Liver (tissue), 9 donors: ENCODE measurements around the gene MTHFD2L. TPM values are rescaled to one million over a fixed set of nuclear protein-coding genes. Genes with fewer than 3 reads are reported as not detected.

Experiments used
- DNase-seq: peaks from one replicate; pipeline ENCODE4 v3.0.0-alpha.2; 2017; ENCODE audit warnings: low spot score
- H3K27ac ChIP-seq, 2 donors: one replicate each; pipeline ENCODE4 v1.7.0; 2013; ENCODE audit warnings: inconsistent platforms in 2 of 2, low read length in 2 of 2, control low read depth in 1 of 2, low read depth in 1 of 2, mild to moderate bottlenecking in 1 of 2
- H3K27me3 ChIP-seq, 4 donors: one replicate each; pipeline versions ENCODE4 v1.6.1 to v1.7.0; 2013; ENCODE audit warnings: low read length in 3 of 4, inconsistent platforms in 1 of 4, mild to moderate bottlenecking in 1 of 4, moderate library complexity in 1 of 4; ENCODE audit not compliant: control insufficient read depth in 4 of 4, insufficient read depth in 4 of 4
- H3K36me3 ChIP-seq, 4 donors: one replicate each; pipeline versions ENCODE4 v1.6.1 to v1.7.0; 2013; ENCODE audit warnings: low read length in 3 of 4, mild to moderate bottlenecking in 3 of 4, low read depth in 1 of 4, moderate library complexity in 1 of 4; ENCODE audit not compliant: control insufficient read depth in 4 of 4, insufficient read depth in 3 of 4
- H3K4me1 ChIP-seq, 4 donors: one replicate each; pipeline versions ENCODE4 v1.6.1 to v1.7.0; 2013; ENCODE audit warnings: low read length in 3 of 4, mild to moderate bottlenecking in 3 of 4, moderate library complexity in 1 of 4; ENCODE audit not compliant: control insufficient read depth in 4 of 4, insufficient read depth in 4 of 4
- H3K4me3 ChIP-seq, 3 donors: one replicate each; pipeline versions ENCODE4 v1.6.1 to v1.7.0; 2013; ENCODE audit warnings: low read length in 3 of 3, control low read depth in 1 of 3, low read depth in 1 of 3, mild to moderate bottlenecking in 1 of 3
- H3K9ac ChIP-seq, 2 donors: one replicate each; pipeline ENCODE4 v1.7.0; 2013; ENCODE audit warnings: low read length in 2 of 2, mild to moderate bottlenecking in 2 of 2, moderate library complexity in 2 of 2, control low read depth in 1 of 2, low read depth in 1 of 2
- H3K9me3 ChIP-seq, 4 donors: one replicate each; pipeline versions ENCODE4 v1.6.1 to v1.7.0; 2013; ENCODE audit warnings: low read length in 3 of 4; ENCODE audit not compliant: control insufficient read depth in 4 of 4
- ATF3 ChIP-seq: IDR thresholded peaks from 2 replicates; pipeline ENCODE4 v1.6.1; 2016; ENCODE audit warnings: antibody characterized with exemption
- CTCF ChIP-seq: fragments of 150-350 bp; IDR thresholded peaks from 2 replicates; pipeline ENCODE4 v1.5.1; 2017; ENCODE audit warnings: improper control_type of control experiment, low read depth, low read length; ENCODE audit not compliant: missing input control
- EGR1 ChIP-seq, 2 donors: IDR thresholded peaks; 2 replicates each; pipeline ENCODE4 v1.6.1; 2016 to 2018; ENCODE audit warnings: antibody characterized with exemption in 2 of 2, low read depth in 2 of 2
- FOXA1 ChIP-seq: IDR thresholded peaks from 2 replicates; pipeline ENCODE4 v1.6.1; 2016; ENCODE audit warnings: antibody characterized with exemption
- FOXA2 ChIP-seq: IDR thresholded peaks from 2 replicates; pipeline ENCODE4 v1.6.1; 2016; ENCODE audit warnings: antibody characterized with exemption
- GABPA ChIP-seq, 2 donors: IDR thresholded peaks in 1 of 2; conservative IDR thresholded peaks in 1 of 2; 2 replicates each; pipeline ENCODE4 v1.6.1; 2016; ENCODE audit warnings: antibody characterized with exemption in 2 of 2, mild to moderate bottlenecking in 1 of 2, moderate library complexity in 1 of 2
- HNF4A ChIP-seq, 2 donors: conservative IDR thresholded peaks; 2 replicates each; pipeline ENCODE4 v1.6.1; 2016; ENCODE audit warnings: antibody characterized with exemption in 2 of 2, mild to moderate bottlenecking in 2 of 2
- HNF4G ChIP-seq: IDR thresholded peaks from 2 replicates; pipeline ENCODE4 v1.6.1; 2016; ENCODE audit warnings: antibody characterized with exemption
- JUND ChIP-seq, 2 donors: IDR thresholded peaks; 2 replicates each; pipeline ENCODE4 v1.6.1; 2016; ENCODE audit warnings: antibody characterized with exemption in 2 of 2
- MAX ChIP-seq: IDR thresholded peaks from 2 replicates; pipeline ENCODE4 v1.6.1; 2016; ENCODE audit warnings: antibody characterized with exemption
- NR2F2 ChIP-seq: IDR thresholded peaks from 2 replicates; pipeline ENCODE4 v1.6.1; 2016; ENCODE audit warnings: antibody characterized with exemption
- RAD21 ChIP-seq, 2 donors: IDR thresholded peaks; 2 replicates each; pipeline ENCODE4 v1.6.1; 2016; ENCODE audit warnings: antibody characterized with exemption in 2 of 2, mild to moderate bottlenecking in 2 of 2
- REST ChIP-seq: IDR thresholded peaks from 2 replicates; pipeline ENCODE4 v1.6.1; 2016; ENCODE audit warnings: antibody characterized with exemption, mild to moderate bottlenecking
- RXRA ChIP-seq, 2 donors: IDR thresholded peaks; 2 replicates each; pipeline ENCODE4 v1.6.1; 2017 to 2018; ENCODE audit warnings: antibody characterized with exemption in 2 of 2, mild to moderate bottlenecking in 1 of 2
- SP1 ChIP-seq: IDR thresholded peaks from 2 replicates; pipeline ENCODE4 v1.6.1; 2018; ENCODE audit warnings: antibody characterized with exemption, mild to moderate bottlenecking
- TAF1 ChIP-seq: conservative IDR thresholded peaks from 2 replicates; pipeline ENCODE4 v1.6.1; 2016; ENCODE audit warnings: antibody characterized with exemption, mild to moderate bottlenecking
- YY1 ChIP-seq: IDR thresholded peaks from 2 replicates; pipeline ENCODE4 v1.6.1; 2016; ENCODE audit warnings: antibody characterized with exemption, mild to moderate bottlenecking
- ZBTB33 ChIP-seq: IDR thresholded peaks from 2 replicates; pipeline ENCODE4 v1.6.1; 2016; ENCODE audit warnings: antibody characterized with exemption
- WGBS: extraction: QIAGEN DNeasy Blood & Tissue Kit; methylation state at CpG from one replicate; pipeline ENCODE4 v1.1.7; 2013; 5-methylcytosine and 5-hydroxymethylcytosine counted together
- polyA plus RNA-seq, 2 donors: library from polyadenylated mRNA; stranded (reverse) in 1 of 2; unstranded in 1 of 2; fragments of 200-250 nt in 1 of 2; fragments of >200 nt in 1 of 2; fragmentation: Nextera tagmentation in 1 of 2; extraction: Ambion mirVana in 1 of 2; gene quantifications; one replicate each; pipeline versions ENCODE4 v1.2.1 to v1.2.3, GENCODE V29; 2013 to 2015
- total RNA-seq, 2 donors: library from RNA; depleted of rRNA; stranded (reverse); fragments of >200 nt; gene quantifications; one replicate each; pipeline ENCODE4 v1.2.3, GENCODE V29; 2014
- donor health status: healthy.
- donor health status: healthy.
- donor health status: healthy.
- donor health status: healthy.
- donor health status: healthy.

The MTHFD2L gene
- total and polyA plus RNA-seq, 4 donors: 7.4 to 51.5 (median 31.1) TPM

GRCh38 chr4:74190919-74191397, 33.0 kb downstream of the MTHFD2L start:
- no peak for DNase-seq
- H3K9ac ChIP-seq: no peak overlapping the region
- no peak overlapping the region for H3K4me3 ChIP-seq
- H3K9me3 ChIP-seq: no peaks in the 10 kb centered on the region
- WGBS: 64% methylated on average over 4 of the region's 4 CpGs
- no peaks in the 10 kb centered on the region for H3K27me3 ChIP-seq
- peak in 1 of 2 donors; percentile 27 for TF ChIP-seq HNF4A (conservative IDR thresholded peaks at IDR 0.05)
- no peak for TF ChIP-seq ATF3
- H3K36me3 ChIP-seq: no peaks in the 10 kb centered on the region
- H3K27ac ChIP-seq: no peak overlapping the region
- no peaks in the 10 kb centered on the region for H3K4me1 ChIP-seq

GRCh38 chr4:74197080-74197479, 39.2 kb downstream of the MTHFD2L start:
- H3K36me3 ChIP-seq: no peaks in the 10 kb centered on the region
- peaks cover 0 to 1% (median 0%) of the 10 kb centered on the region in 4 donors for H3K4me1 ChIP-seq
- H3K27ac ChIP-seq: no peak overlapping the region
- H3K27me3 ChIP-seq: no peaks in the 10 kb centered on the region
- H3K4me3 ChIP-seq: no peak overlapping the region
- WGBS: 87% methylated on average over 1 of the region's 1 CpG
- DNase-seq: no peak
- H3K9me3 ChIP-seq: no peaks in the 10 kb centered on the region
- TF ChIP-seq RAD21 (IDR thresholded peaks at IDR 0.05) (no peak), HNF4A (conservative IDR thresholded peaks at IDR 0.05) (no peak), NR2F2 (no peak), MAX (no peak), REST (no peak), SP1 (no peak), YY1 (no peak), CTCF (no peak), TAF1 (no peak), EGR1 (IDR thresholded peaks at IDR 0.05; ENCODE audit: low read depth in 2 of 2) (no peak), FOXA2 (no peak), HNF4G (no peak), JUND (IDR thresholded peaks at IDR 0.05) (no peak), GABPA (IDR thresholded peaks at IDR 0.05 in 1 of 2, conservative IDR thresholded peaks at IDR 0.05 in 1 of 2) (no peak), ZBTB33 (no peak), FOXA1 (no peak), RXRA (IDR thresholded peaks at IDR 0.05) (no peak)
- H3K9ac ChIP-seq: no peak overlapping the region
